Activated naive CD8-positive, alpha-beta T cell (primary cell): ENCODE data around the gene POU2F2.
"Not testable (repeated sequence)": the region's sequence is repeated elsewhere in the genome, so short reads cannot be mapped to it uniquely, and the experiment has no call there.

Experiments
- H3K27ac Mint-ChIP-seq: one replicate; pipeline ENCODE4 v1.8.0; 2021; ENCODE audit warnings: mixed read lengths
- H3K27me3 Mint-ChIP-seq: one replicate; pipeline ENCODE4 v1.8.0; 2021; ENCODE audit warnings: mixed read lengths
- H3K36me3 Mint-ChIP-seq: one replicate; pipeline ENCODE4 v1.8.0; 2021; ENCODE audit warnings: mixed read lengths
- H3K4me1 Mint-ChIP-seq: one replicate; pipeline ENCODE4 v1.8.0; 2021; ENCODE audit warnings: low read depth, mixed read lengths
- H3K4me3 Mint-ChIP-seq: one replicate; pipeline ENCODE4 v1.8.0; 2021; ENCODE audit warnings: mild to moderate bottlenecking, mixed read lengths
- H3K9me3 Mint-ChIP-seq: one replicate; pipeline ENCODE4 v1.8.0; 2021; ENCODE audit warnings: low read depth, mixed read lengths

The POU2F2 gene

DNA sequence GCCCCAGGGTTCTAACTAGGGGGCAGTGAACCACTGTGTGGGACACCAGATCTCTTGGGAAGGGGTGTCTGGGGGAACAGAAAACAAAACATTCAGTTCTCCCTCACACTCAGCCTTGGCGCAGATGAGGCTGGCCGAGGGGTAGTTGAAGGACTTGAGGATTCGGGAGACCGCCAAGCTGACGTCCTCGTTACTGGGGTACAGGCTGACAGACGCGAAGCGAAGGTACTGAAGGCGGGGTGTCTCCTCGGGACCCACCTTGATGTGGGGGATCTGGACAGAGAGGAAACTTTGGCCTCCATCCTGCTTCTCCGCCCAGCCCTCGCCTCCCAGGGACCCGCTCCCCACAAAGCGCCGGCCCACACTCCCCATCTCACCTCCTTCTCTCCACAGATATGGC is 69.9 kb downstream of the POU2F2 start:
- no peaks in the 10 kb centered on the region for H3K4me1 Mint-ChIP-seq
- no peak overlapping the region for H3K27ac Mint-ChIP-seq
- H3K9me3 Mint-ChIP-seq = no peaks in the 10 kb centered on the region
- H3K4me3 Mint-ChIP-seq = no peak overlapping the region
- peaks cover 6% of the 10 kb centered on the region for H3K36me3 Mint-ChIP-seq
- H3K27me3 Mint-ChIP-seq = peaks cover 14% of the 10 kb centered on the region

DNA sequence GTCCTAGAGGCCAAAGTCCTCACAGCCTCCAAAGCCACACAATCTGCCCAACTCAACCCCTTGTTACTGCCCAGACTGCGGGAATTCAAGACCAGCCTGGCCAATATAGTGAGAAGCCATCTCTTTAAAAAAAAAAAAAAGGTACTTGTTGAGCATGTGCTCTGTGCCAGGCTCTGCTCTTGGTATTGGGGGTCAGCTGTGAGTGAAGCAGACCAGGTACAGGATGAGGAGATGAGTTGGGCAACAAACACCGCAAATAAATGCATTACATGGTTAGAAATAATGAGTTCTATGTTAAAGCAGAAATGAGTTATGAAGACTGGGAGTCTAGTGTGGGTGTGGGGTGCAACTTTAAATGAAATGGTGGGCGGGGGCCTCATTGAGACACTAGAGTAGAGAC is 72.1 kb downstream of the POU2F2 start:
- no peak overlapping the region for H3K4me3 Mint-ChIP-seq
- H3K9me3 Mint-ChIP-seq = no peaks in the 10 kb centered on the region
- H3K27me3 Mint-ChIP-seq = peaks cover 14% of the 10 kb centered on the region
- H3K36me3 Mint-ChIP-seq = peaks cover 6% of the 10 kb centered on the region
- no peak overlapping the region for H3K27ac Mint-ChIP-seq
- no peaks in the 10 kb centered on the region for H3K4me1 Mint-ChIP-seq

DNA sequence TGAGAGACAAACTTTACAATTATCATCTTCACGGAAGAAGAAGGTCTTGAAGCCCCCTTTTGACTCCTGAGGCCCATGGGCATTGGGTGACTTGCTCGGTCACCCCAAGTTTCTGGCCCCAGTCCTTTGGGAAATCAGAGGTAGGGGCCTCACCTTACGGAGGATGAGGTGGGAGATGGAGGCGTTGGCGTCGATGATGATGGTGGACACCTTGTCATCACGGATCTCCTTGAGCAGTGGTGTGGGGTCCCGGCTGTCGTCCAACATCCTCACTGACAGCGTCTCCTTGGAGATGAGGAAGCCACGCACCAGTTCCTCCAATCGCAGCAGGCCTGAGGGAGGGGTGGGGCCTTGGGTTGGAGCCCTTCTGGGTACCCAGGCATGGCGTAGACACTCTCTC is 73.0 kb downstream of the POU2F2 start:
- H3K27me3 Mint-ChIP-seq = peaks cover 9% of the 10 kb centered on the region
- peaks cover 6% of the 10 kb centered on the region for H3K36me3 Mint-ChIP-seq
- no peak overlapping the region for H3K27ac Mint-ChIP-seq
- no peaks in the 10 kb centered on the region for H3K9me3 Mint-ChIP-seq
- no peaks in the 10 kb centered on the region for H3K4me1 Mint-ChIP-seq
- no peak overlapping the region for H3K4me3 Mint-ChIP-seq

DNA sequence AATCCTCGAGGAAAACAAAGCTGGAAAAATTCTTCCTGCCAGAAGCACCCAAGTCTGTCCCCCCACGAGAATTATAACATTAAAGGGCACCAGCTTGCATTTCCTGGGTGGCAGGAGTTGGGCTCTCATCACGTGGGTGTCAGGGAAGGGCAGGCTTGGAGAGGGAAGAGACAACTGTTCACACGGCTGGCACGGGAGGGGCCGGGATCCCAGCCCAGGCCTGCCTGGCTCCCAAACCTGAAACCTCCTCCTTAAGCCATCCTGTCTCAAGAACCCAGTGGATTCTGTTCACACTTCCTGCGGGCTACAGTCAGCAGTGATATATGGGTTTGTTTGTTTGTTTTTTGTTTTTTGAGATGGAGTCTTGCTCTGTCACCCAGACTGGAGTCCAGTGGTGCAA is 74.4 kb downstream of the POU2F2 start:
- no peaks in the 10 kb centered on the region for H3K9me3 Mint-ChIP-seq
- no peak overlapping the region for H3K4me3 Mint-ChIP-seq

DNA sequence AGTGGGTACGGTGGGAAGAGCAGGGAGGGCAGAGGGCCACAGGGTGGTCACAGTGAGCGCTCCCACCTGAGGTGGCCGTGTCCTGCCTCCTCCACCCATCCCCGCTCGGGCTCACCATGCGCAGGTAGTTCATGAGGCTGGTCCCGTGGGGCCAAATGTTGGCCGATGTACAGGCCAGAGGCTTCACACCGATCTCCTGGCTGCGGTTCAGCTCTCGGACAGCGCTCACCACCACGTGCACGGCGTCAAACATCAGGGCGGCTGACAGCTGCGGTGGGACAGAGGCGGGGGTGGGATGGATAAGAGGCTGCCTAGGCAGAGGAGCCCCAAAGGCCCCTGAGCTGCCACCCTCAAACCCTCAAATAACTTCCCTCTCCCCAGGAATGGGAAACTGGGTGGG is 78.0 kb downstream of the POU2F2 start:
- H3K36me3 Mint-ChIP-seq = no peaks in the 10 kb centered on the region
- H3K27ac Mint-ChIP-seq = no peak overlapping the region
- H3K27me3 Mint-ChIP-seq = no peaks in the 10 kb centered on the region
- H3K4me1 Mint-ChIP-seq = peaks cover 3% of the 10 kb centered on the region
- no peaks in the 10 kb centered on the region for H3K9me3 Mint-ChIP-seq
- no peak overlapping the region for H3K4me3 Mint-ChIP-seq

More for the DNA sequence above, 74.4 kb downstream of the POU2F2 start:
- no peak overlapping the region for H3K27ac Mint-ChIP-seq
- H3K4me1 Mint-ChIP-seq = no peaks in the 10 kb centered on the region
- peaks cover 5% of the 10 kb centered on the region for H3K27me3 Mint-ChIP-seq
- H3K36me3 Mint-ChIP-seq = peaks cover 6% of the 10 kb centered on the region

DNA sequence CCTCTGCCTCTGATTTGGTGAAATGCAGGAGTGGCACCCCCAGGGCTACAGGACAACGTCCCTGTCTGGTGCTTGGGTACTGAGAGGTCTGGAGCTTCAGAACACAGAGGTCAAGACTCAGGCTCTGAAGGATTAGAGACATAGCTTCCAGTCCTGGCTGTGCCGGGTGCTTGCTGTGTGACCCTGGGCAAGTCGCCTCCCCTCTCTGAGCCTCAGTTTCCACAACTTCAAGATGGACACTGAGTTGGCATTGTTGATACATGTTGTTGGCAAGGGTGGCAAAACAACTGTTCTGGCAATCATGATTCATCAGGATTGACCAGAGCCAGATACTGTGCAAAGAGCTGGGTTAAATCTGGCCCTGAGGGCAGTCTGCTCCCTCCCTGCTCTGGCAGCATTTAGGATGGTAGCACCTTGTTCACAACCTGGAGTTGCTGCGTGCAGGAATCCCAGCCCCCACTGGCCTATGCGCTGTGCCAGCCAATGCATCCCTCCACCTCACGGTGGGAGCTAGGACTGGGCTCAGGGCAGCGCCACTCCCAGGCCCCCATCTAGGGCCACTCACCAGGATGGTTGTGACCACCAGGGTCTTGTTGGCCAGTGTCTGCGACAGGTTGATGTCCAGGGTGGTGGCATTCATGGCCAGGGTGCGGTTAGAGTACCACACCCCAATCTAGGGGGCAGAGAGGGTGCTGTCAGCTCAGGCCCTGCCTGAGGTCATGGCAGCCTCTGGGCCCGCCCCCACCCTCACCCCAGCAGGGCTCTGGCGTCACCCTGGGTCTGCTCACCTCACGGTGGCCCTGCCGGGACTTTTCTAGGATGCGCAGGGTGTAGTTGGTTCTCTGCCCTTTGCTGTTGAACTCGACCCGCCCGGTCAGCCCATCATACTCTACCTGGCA is 79.0 kb downstream of the POU2F2 start:
- H3K27ac Mint-ChIP-seq = no peak overlapping the region
- no peaks in the 10 kb centered on the region for H3K9me3 Mint-ChIP-seq
- H3K4me1 Mint-ChIP-seq = peaks cover 6% of the 10 kb centered on the region
- H3K36me3 Mint-ChIP-seq = no peaks in the 10 kb centered on the region
- no peaks in the 10 kb centered on the region for H3K27me3 Mint-ChIP-seq
- no peak overlapping the region for H3K4me3 Mint-ChIP-seq

DNA sequence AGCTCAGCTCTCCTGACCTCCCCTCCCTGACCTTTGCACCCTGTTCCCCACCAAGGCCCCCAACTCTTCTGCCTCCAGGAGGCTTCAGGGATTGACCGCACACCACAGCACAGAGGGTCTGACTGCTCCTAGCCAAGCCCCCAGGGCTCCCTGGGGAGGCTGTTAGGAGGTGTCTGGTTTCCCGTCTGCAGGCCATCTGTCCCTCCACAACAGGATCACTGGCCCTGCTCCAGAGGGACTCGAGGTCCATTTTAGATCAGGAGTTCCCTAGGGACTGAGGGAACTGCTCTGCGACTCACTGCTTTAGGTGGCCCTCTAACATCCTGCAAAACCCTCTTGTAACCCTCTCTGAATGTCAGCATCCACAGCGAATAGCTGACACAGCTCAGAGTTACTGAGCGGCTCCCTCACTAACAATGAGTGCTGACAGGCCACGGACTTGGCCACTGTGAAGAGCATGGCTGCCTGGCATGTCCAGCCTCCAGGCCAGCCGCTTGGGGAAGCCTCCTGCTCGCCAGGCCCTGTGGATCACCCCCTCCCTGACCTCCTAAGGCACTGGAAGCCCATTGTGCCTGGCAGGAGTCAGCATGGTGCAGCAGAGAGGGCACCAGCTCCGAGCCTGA is 79.9 kb downstream of the POU2F2 start:
- H3K9me3 Mint-ChIP-seq = no peaks in the 10 kb centered on the region
- H3K27ac Mint-ChIP-seq = no peak overlapping the region
- no peaks in the 10 kb centered on the region for H3K27me3 Mint-ChIP-seq
- H3K4me3 Mint-ChIP-seq = no peak overlapping the region
- peaks cover 6% of the 10 kb centered on the region for H3K4me1 Mint-ChIP-seq
- no peaks in the 10 kb centered on the region for H3K36me3 Mint-ChIP-seq

DNA sequence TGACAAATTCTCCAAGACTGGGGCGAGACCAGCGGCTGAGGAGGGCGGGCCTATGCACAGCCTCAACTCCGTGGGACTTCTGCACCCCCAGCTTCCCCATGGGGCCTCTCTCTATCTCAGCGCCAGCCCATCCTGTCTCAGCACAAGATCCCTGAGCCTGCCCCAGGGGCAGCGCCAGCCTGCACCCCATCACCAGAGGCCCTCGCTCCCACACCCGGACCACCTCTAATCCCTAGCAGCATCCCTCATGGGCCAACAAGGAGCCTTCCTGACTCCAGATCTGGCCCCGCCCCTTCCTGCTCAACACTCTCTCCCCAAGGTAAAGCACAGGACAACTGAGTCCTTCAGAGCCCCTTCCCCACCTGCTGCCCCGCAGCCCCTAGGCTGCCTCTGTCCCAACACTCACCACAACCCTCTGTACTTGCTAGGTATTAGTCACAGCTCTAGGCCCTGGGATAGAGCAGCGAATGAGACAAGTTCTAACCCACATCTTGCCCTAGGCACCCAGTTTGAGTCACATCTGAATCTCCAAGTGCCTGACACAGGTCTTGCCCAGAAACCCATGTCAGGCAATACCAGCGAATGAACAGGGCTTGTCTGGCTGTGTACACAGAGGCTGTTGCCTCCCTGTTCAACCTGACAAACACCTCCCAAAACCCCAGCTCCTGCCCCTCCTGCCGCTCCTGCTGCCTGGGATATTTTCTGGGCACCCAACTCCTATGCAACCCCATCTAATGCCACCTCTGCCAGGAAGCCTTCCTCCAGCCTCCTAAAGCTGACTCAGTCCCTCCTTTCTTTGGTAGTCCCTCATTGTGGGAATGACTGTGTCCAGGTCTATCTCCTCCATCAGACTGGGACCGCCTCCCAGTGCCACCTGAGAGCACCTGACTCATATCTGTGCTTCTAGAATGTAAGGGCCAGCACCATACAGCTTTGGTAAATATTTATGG is 80.8 kb downstream of the POU2F2 start:
- no peak overlapping the region for H3K4me3 Mint-ChIP-seq
- H3K9me3 Mint-ChIP-seq = no peaks in the 10 kb centered on the region
- H3K4me1 Mint-ChIP-seq = peaks cover 6% of the 10 kb centered on the region
- H3K27me3 Mint-ChIP-seq = no peaks in the 10 kb centered on the region
- H3K36me3 Mint-ChIP-seq = no peaks in the 10 kb centered on the region
- H3K27ac Mint-ChIP-seq = no peak overlapping the region

DNA sequence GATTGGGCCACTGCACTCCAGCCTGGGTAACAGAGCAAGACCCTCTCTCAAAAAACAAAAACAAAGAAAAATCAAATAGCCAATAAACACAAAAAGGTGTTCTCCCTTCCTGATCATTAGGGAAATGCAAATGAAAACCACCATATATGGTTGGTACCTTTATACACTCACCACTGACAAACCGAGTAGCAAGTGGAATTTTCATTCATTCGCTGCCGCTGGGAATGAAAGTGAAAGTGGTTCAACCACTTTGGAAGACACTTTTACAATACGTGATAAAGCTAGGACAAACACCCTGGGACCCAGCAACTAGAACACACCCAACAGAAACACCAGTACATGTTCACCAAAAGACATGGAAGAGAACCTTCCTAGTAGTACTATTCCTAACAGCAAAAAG is 83.3 kb downstream of the POU2F2 start:
- H3K4me3 Mint-ChIP-seq = peak overlapping the region; percentile 42
- no peaks in the 10 kb centered on the region for H3K36me3 Mint-ChIP-seq

DNA sequence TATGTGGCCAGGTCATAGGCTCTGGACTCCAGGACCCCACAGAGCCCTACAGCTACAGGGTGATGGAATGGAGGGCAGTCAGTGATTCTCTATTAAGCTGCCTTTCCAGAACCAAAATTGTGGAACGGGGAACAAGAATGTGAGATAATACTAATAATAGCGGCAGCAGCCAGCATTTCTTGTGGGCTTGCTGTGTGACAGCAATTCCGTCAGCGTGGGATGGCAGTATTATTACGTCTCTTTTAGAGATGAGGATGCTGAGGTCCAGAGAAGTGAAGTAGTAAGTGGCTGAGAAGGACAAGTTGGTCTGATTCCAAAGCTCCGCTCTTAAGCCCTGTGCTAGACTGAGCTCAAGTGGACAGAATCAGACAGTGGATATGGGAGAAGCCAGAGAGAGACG is 86.7 kb downstream of the POU2F2 start:
- Mint-ChIP-seq H3K9me3 (no peaks in the 10 kb centered on the region), H3K4me1 (peaks cover 6% of the 10 kb centered on the region), H3K4me3 (no peak overlapping the region), H3K27me3 (no peaks in the 10 kb centered on the region), H3K36me3 (no peaks in the 10 kb centered on the region), H3K27ac (no peak overlapping the region)

More for the DNA sequence above, 83.3 kb downstream of the POU2F2 start:
- Mint-ChIP-seq H3K4me1 (peaks cover 6% of the 10 kb centered on the region), H3K27me3 (no peaks in the 10 kb centered on the region), H3K27ac (no peak overlapping the region), H3K9me3 (no peaks in the 10 kb centered on the region)

DNA sequence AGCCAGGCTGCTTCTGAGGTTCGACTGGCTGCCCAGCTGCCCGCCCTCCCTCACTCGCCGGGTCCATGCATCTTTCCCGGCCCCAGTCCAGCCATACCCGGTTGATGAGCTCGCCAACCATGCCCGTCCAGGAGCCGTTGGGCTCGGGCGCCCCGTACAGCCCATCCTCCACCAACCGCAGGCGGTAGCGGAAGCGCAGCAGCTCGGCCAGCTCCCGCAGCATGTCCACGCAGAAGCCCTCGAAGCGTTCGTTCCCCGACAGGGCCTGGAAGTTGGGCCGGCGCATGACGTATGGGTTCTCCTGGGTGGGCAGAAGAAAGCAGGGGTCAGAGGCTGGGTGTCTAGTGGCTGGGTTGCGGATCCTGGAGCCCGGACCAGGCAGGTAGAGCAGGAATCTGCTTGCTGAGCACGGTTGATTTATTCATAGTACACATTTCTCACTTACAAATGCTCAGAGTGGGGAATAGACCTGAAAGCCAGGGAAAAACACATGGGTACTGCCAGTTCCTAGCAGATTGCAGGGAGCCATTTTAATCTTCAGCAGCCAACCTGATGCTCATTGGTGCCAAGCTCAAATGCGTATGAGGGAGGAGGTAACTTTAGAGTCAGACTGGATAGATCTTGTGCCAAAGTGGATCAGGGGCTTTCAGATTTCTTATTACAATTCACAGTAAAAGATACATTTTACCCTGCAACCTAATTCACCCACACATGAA is 89.6 kb downstream of the POU2F2 start:
- H3K4me3 Mint-ChIP-seq = no peak overlapping the region
- no peaks in the 10 kb centered on the region for H3K27me3 Mint-ChIP-seq

DNA sequence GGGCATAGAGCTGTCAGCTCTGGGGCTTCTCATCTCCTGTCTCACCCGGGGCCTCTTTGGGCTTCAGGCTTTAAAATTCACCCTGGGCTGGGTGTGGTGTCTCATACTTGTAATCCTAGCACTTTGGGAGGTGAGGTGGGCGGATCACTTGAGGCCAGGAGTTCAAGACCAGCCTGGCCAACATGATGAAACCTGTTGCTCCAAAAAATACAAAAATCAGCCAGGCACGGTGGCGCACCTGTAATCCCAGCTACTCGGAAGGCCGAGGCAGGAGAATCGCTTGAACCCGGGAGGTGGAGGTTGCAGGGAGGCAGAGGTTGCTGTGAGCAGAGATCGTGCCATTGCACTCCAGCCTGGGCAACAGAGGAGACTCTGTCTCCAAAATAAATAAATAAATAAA is 91.8 kb downstream of the POU2F2 start:
- H3K4me1 Mint-ChIP-seq, H3K36me3 Mint-ChIP-seq, H3K27ac Mint-ChIP-seq, H3K27me3 Mint-ChIP-seq, H3K9me3 Mint-ChIP-seq, H3K4me3 Mint-ChIP-seq: not testable (repeated sequence)

More for the DNA sequence above, 89.6 kb downstream of the POU2F2 start:
- H3K27ac Mint-ChIP-seq = no peak overlapping the region
- H3K36me3 Mint-ChIP-seq = no peaks in the 10 kb centered on the region
- no peaks in the 10 kb centered on the region for H3K4me1 Mint-ChIP-seq
- H3K9me3 Mint-ChIP-seq = no peaks in the 10 kb centered on the region

DNA sequence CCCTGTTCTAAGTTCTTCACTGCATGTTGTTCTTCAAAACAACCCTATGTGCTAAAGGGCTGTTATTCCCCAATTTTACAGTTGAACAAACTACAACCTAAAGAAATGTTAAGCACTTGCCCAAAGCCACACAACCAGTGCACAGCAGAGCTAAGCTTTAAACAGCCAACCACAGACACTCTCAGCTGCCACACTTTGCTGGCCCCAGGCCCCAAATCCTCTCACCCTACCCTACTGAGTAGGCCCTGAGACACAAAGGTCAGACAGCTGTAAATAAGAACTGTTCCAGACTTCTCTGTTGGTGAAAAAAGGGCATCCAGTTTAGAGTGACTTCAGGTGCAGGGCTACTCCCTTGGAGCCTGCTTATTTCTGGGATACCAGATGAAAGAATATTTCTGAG is 92.2 kb downstream of the POU2F2 start:
- H3K4me1 Mint-ChIP-seq = no peaks in the 10 kb centered on the region
- H3K27me3 Mint-ChIP-seq = no peaks in the 10 kb centered on the region
- no peaks in the 10 kb centered on the region for H3K9me3 Mint-ChIP-seq
- no peak overlapping the region for H3K27ac Mint-ChIP-seq
- no peaks in the 10 kb centered on the region for H3K36me3 Mint-ChIP-seq
- H3K4me3 Mint-ChIP-seq = no peak overlapping the region

DNA sequence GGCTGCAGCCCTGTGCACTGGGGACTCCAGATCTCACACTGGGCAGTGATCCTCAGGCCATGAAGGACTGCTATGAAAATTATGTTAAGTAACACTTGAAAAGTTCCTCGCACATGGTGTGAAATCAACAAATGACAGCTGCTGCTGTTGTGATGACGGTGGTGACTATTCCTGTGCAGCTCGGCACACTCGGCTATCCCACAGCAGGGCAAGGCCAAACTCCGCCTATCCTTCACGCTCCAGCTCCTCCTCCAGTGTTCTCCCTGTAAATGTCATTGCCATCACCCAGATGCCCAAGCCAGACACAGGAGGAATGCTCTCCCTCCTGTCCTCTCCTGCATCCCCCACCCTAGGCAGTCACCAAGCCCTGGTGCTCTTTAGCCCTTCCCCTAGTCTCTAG is 93.6 kb downstream of the POU2F2 start:
- Mint-ChIP-seq H3K4me1 (peaks cover 4% of the 10 kb centered on the region), H3K27ac (no peak overlapping the region), H3K36me3 (no peaks in the 10 kb centered on the region), H3K27me3 (no peaks in the 10 kb centered on the region), H3K4me3 (no peak overlapping the region), H3K9me3 (no peaks in the 10 kb centered on the region)
